Pancreas (tissue), 10 donors: ENCODE measurements around the gene LYPLA2. TPM values are rescaled to one million over a fixed set of nuclear protein-coding genes. Genes with fewer than 3 reads are reported as not detected.

ENCODE experiments used
- ATAC-seq, 4 donors: fragments of 200-7000 bp; cut with Tn5 transposase; one replicate each; pipeline versions ENCODE4 v1.8.0 to v1.9.1; 2020; ENCODE audit warnings: mild to moderate bottlenecking in 4 of 4, moderate library complexity in 4 of 4
- DNase-seq, 6 donors: peaks; one replicate each; pipeline ENCODE4 v3.0.0-alpha.2; 2020
- FAIRE-seq: peaks from 2 replicates; lab custom pipeline; 2012; peaks lifted over from hg19 to GRCh38; lab: Jason Lieb, UNC
- H3K27ac ChIP-seq, 4 donors: fragments of 200-600 bp; sonication (generic); 1 replicate in 3 of 4; 2 replicates in 1 of 4; pipeline versions ENCODE4 v1.5.0 to v1.8.0; 2020
- H3K27me3 ChIP-seq, 4 donors: fragments of 200-600 bp; one replicate each; pipeline ENCODE4 v1.8.0; 2021
- H3K36me3 ChIP-seq, 3 donors: fragments of 200-600 bp; sonication (generic) in 1 of 3; one replicate each; pipeline versions ENCODE4 v1.5.0 to v1.8.0; 2020 to 2021
- H3K4me1 ChIP-seq, 3 donors: fragments of 200-600 bp; one replicate each; pipeline ENCODE4 v1.8.0; 2021
- H3K4me3 ChIP-seq, 4 donors: fragments of 200-600 bp; sonication (generic) in 2 of 4; one replicate each; pipeline versions ENCODE4 v1.5.0 to v1.8.0; 2020 to 2021
- H3K9me3 ChIP-seq, 4 donors: fragments of 200-600 bp; one replicate each; pipeline ENCODE4 v1.8.0; 2021
- CTCF ChIP-seq, 4 donors: fragments of 200-600 bp; sonication (generic) in 3 of 4; IDR thresholded peaks; one replicate each; pipeline versions ENCODE4 v1.5.0 to v1.8.0; 2021; ENCODE audit warnings: antibody characterized with exemption in 4 of 4
- WGBS, 2 donors: extraction: QIAGEN DNeasy Blood & Tissue Kit; methylation state at CpG; one replicate each; pipeline ENCODE4 v1.1.7; 2013; 5-methylcytosine and 5-hydroxymethylcytosine counted together
- intact Hi-C, 3 donors: fragments of 100-400 bp; cut with DNase I; formaldehyde crosslinking; loops; one replicate each; pipeline versions ENCODE4 v1.11.1 to v1.14.2; 2022
- polyA plus RNA-seq, 2 donors: library from polyadenylated mRNA; stranded (reverse); fragments of 200-250 nt; gene quantifications; one replicate each; pipeline ENCODE4 v1.2.3, GENCODE V29; 2013
- total RNA-seq, 6 donors: library from RNA; stranded (reverse); fragmentation: NEBNext Ultra II Directional in 4 of 6; extraction: Animal tissue kit (Norgen Biotek cat#: 25700) in 4 of 6; gene quantifications; one replicate each; pipeline versions ENCODE4 v1.2.1 to v1.2.4, GENCODE V29; 2021 to 2023
- donor health status: healthy with polysubstance abuse.
- donor health status: DM: no; HTN: no; CAD: no; lungs with moderate emphysema.
- donor health status: DM: no; HTN: no; CAD: no.
- donor health status: control.
- donor health status: control.
- donor health status: Bipolar disorder and iron deficiency.
- donor health status: DM: yes; HTN: yes; CAD: no.
- donor health status: DM: no; HTN: no; CAD: no.
- donor health status: DM: no; HTN: no; CAD: no.
- donor health status: DM: yes; HTN: yes; CAD: no.

LYPLA2 gene
- total and polyA plus RNA-seq, 8 donors = 13.6 to 45.4 (median 22.9) TPM

GRCh38 chr1:23838401-23838866 lies 47.5 kb downstream of the LYPLA2 start:
- no peak overlapping the region for H3K27ac ChIP-seq
- DNase-seq = peak; percentile 57 to 87 (median 76)
- no peak for FAIRE-seq
- no peaks in the 10 kb centered on the region for H3K27me3 ChIP-seq
- peak overlapping the region in 2 of 4 donors; percentile 22 to 41 for H3K4me3 ChIP-seq
- H3K36me3 ChIP-seq = no peaks in the 10 kb centered on the region
- H3K9me3 ChIP-seq = no peaks in the 10 kb centered on the region
- H3K4me1 ChIP-seq = peaks cover 0 to 3% (median 0%) of the 10 kb centered on the region in 3 donors
- ATAC-seq = peak; percentile 98 to 100 (median 100)
- no peak for TF ChIP-seq CTCF (IDR thresholded peaks at IDR 0.05)
- 0 to 1% methylated on average over 21 of the region's 21 CpGs for WGBS, 2 donors
- intact Hi-C loops = no loop called here

- no peak for FAIRE-seq
- Histone ChIP-seq H3K27ac (no peak overlapping the region), H3K36me3 (peaks cover 0 to 24% (median 0%) of the 10 kb centered on the region in 3 donors), H3K9me3 (no peaks in the 10 kb centered on the region), H3K4me3 (no peak overlapping the region), H3K4me1 (peaks cover 0 to 3% (median 0%) of the 10 kb centered on the region in 3 donors), H3K27me3 (no peaks in the 10 kb centered on the region)
- WGBS, 2 donors = 82 to 95% methylated on average over 5 of the region's 5 CpGs
- no peak for TF ChIP-seq CTCF (IDR thresholded peaks at IDR 0.05)
- intact Hi-C loops = no loop called here
- no peak for ATAC-seq
- DNase-seq = no peak
These were observed 52.7 kb downstream of the LYPLA2 start for GRCh38 chr1:23843644-23844043.

Other genes with a start within 250 kb of the LYPLA2 start
- gene ID3, start 231.6 kb upstream of the LYPLA2 start, total RNA-seq = 10 to 100 TPM; 16.6 to 54.0 (median 31.2) TPM
- gene ID3, start 231.6 kb upstream of the LYPLA2 start, polyA plus RNA-seq = 10 to 100 TPM; 40.1 to 51.9 TPM
- 100 to 1,000 TPM; 511 to 819 (median 681) TPM for gene RPL11, start 99.3 kb upstream of the LYPLA2 start, total RNA-seq
- gene RPL11, start 99.3 kb upstream of the LYPLA2 start, polyA plus RNA-seq = 1,000 to 10,000 TPM; 1,351 to 1,484 TPM
- 10 to 100 TPM; 23.5 to 33.9 (median 27.0) TPM for gene ELOA, start 47.7 kb upstream of the LYPLA2 start, total RNA-seq
- 10 to 100 TPM; 10.6 to 13.8 TPM for gene ELOA, start 47.7 kb upstream of the LYPLA2 start, polyA plus RNA-seq
- 10 to 100 TPM; 17.3 to 20.6 (median 18.9) TPM for gene PITHD1, start 12.7 kb upstream of the LYPLA2 start, total RNA-seq
- 10 to 100 TPM; 20.6 to 36.8 TPM for gene PITHD1, start 12.7 kb upstream of the LYPLA2 start, polyA plus RNA-seq
- gene GALE, start 9.6 kb downstream of the LYPLA2 start, total RNA-seq = 10 to 100 TPM in 5 of 6 donors, 1 to 10 TPM in 1; 5.6 to 15.2 (median 11.4) TPM
- 10 to 100 TPM; 20.1 to 34.6 TPM for gene GALE, start 9.6 kb downstream of the LYPLA2 start, polyA plus RNA-seq
- 10 to 100 TPM; 16.2 to 26.0 (median 16.9) TPM for gene HMGCL, start 34.3 kb downstream of the LYPLA2 start, total RNA-seq
- 10 to 100 TPM; 18.9 to 27.0 TPM for gene HMGCL, start 34.3 kb downstream of the LYPLA2 start, polyA plus RNA-seq
- 10 to 100 TPM in 3 of 6 donors, 1 to 10 TPM in 3; 8.3 to 23.4 (median 13.3) TPM for gene FUCA1, start 77.1 kb downstream of the LYPLA2 start, total RNA-seq
- gene FUCA1, start 77.1 kb downstream of the LYPLA2 start, polyA plus RNA-seq = 10 to 100 TPM; 14.0 to 27.8 TPM
- not detected for gene CNR2, start 122.2 kb downstream of the LYPLA2 start, total RNA-seq
- not detected for gene CNR2, start 122.2 kb downstream of the LYPLA2 start, polyA plus RNA-seq
- gene PNRC2, start 168.7 kb downstream of the LYPLA2 start, total RNA-seq = 10 to 100 TPM; 24.3 to 57.4 (median 38.3) TPM
- gene PNRC2, start 168.7 kb downstream of the LYPLA2 start, polyA plus RNA-seq = 10 to 100 TPM; 30.2 to 49.0 TPM
- gene SRSF10, start 189.2 kb downstream of the LYPLA2 start, total RNA-seq = 10 to 100 TPM; 25.5 to 54.9 (median 37.1) TPM
- gene SRSF10, start 189.2 kb downstream of the LYPLA2 start, polyA plus RNA-seq = 10 to 100 TPM; 42.8 to 78.8 TPM